Thymus (tissue), 11 donors: ENCODE results near the gene YPEL5. TPM values are rescaled to one million over a fixed set of nuclear protein-coding genes. Genes with fewer than 3 reads are reported as not detected.

Source experiments
- DNase-seq, 9 donors: peaks; one replicate each; pipeline ENCODE4 v3.0.0-alpha.2; 2013; ENCODE audit warnings: low spot score in 9 of 9, low read depth in 6 of 9, missing footprints in 1 of 9
- H3K27ac ChIP-seq, 2 donors: one replicate each; pipeline ENCODE4 v1.5.1; 2013; ENCODE audit warnings: control low read depth in 1 of 2, low read depth in 1 of 2, low read length in 1 of 2, mild to moderate bottlenecking in 1 of 2, moderate library complexity in 1 of 2
- H3K27me3 ChIP-seq, 2 donors: one replicate each; pipeline ENCODE4 v1.5.1; 2013; ENCODE audit warnings: low read length in 1 of 2; ENCODE audit not compliant: control insufficient read depth in 2 of 2, insufficient read depth in 1 of 2
- H3K36me3 ChIP-seq, 2 donors: one replicate each; pipeline ENCODE4 v1.5.1; 2013; ENCODE audit warnings: low read length in 1 of 2, mild to moderate bottlenecking in 1 of 2, moderate library complexity in 1 of 2; ENCODE audit not compliant: control insufficient read depth in 2 of 2, insufficient read depth in 2 of 2
- H3K4me1 ChIP-seq, 2 donors: one replicate each; pipeline ENCODE4 v1.5.1; 2013; ENCODE audit warnings: low read length in 2 of 2; ENCODE audit not compliant: control insufficient read depth in 2 of 2, insufficient read depth in 2 of 2
- H3K4me3 ChIP-seq, 2 donors: one replicate each; pipeline ENCODE4 v1.5.1; 2013; ENCODE audit warnings: low read length in 2 of 2, control low read depth in 1 of 2, mild to moderate bottlenecking in 1 of 2
- H3K9me3 ChIP-seq, 2 donors: one replicate each; pipeline ENCODE4 v1.5.1; 2013; ENCODE audit warnings: low read length in 1 of 2, mild to moderate bottlenecking in 1 of 2; ENCODE audit not compliant: control insufficient read depth in 2 of 2, insufficient read depth in 1 of 2
- WGBS: extraction: QIAGEN DNeasy Blood & Tissue Kit; methylation state at CpG from one replicate; pipeline ENCODE4 v1.1.7; 2013; 5-methylcytosine and 5-hydroxymethylcytosine counted together
- polyA plus RNA-seq: library from polyadenylated mRNA; stranded (reverse); fragments of 200-250 nt; gene quantifications from one replicate; pipeline ENCODE4 v1.2.3, GENCODE V29; 2013
- total RNA-seq: library from RNA; stranded (reverse); fragments of 120-200 nt; gene quantifications from one replicate; pipeline ENCODE4 v1.2.4, GENCODE V29; 2013
- donor health status: healthy.

YPEL5 gene
- total and polyA plus RNA-seq, 2 donors, result 77.3 to 133 TPM

DNA sequence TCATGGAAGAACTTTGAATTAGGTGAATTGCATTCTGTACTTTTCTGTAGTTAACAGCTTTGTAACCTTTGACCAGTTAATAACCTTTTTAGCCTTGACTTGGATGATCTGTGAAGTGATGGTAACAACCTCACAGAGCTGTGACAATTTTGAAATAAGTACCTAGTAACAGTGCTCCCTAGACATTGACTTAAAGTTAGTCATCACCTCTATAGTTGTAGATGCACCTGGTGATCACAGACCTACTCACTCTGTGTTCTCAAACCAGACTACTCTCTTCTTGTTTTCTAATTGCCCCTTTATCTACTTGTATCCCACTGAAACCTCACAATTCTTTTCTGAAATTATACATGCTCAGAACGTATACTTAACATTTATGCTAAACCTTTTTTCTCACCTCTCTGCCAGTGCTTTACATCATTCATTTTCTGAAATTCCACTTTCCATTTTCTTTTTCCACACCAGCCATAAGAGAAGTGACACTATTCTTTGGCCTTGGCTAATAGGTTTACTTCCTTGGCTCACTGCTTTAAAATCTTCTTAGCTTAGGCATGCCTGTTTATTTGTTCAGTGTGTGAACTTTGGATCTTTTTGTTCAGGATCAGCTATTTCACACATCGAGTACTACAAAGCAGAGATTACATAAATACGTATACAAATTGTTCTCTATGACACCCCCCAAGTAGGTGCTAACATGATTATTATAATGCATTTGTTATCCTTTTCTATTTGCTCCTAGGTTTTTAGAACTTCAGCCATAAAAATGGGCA, 9.3 kb downstream of the YPEL5 start:
- H3K27ac ChIP-seq, result no peak overlapping the region

DNA sequence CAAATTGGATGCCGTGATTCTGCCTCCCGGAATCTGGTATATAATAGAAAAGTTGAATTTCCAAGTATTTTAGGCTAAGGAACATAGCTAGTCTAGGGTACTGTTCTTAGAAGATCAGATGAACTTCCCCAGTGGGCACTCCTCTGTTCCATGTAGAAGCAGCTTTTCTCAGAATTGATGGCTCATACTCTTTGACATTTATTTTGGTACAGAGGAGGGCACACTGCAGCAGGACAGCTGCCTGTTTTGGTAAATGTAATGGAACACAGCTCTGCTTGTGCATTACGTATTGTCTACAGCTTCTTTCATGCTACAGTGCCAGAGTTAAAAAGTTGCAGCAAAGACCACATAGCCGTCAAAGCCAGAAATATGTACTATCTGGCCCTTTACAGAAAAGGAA, 10.8 kb downstream of the YPEL5 start:
- DNase-seq, result no peak
- 94% methylated on average over 4 of the region's 4 CpGs for WGBS
- Histone ChIP-seq H3K4me1 (no peaks in the 10 kb centered on the region), H3K9me3 (no peaks in the 10 kb centered on the region), H3K27ac (no peak overlapping the region), H3K27me3 (no peaks in the 10 kb centered on the region), H3K36me3 (peaks cover 30 to 34% of the 10 kb centered on the region in 2 donors), H3K4me3 (no peak overlapping the region)

More for the DNA sequence above, 9.3 kb downstream of the YPEL5 start:
- DNase-seq, result no peak
- H3K9me3 ChIP-seq, result no peaks in the 10 kb centered on the region
- no peaks in the 10 kb centered on the region for H3K27me3 ChIP-seq
- H3K4me3 ChIP-seq, result no peak overlapping the region
- H3K4me1 ChIP-seq, result no peaks in the 10 kb centered on the region
- WGBS, result 98% methylated on average over 3 of the region's 3 CpGs
- H3K36me3 ChIP-seq, result peaks cover 35 to 39% of the 10 kb centered on the region in 2 donors

DNA sequence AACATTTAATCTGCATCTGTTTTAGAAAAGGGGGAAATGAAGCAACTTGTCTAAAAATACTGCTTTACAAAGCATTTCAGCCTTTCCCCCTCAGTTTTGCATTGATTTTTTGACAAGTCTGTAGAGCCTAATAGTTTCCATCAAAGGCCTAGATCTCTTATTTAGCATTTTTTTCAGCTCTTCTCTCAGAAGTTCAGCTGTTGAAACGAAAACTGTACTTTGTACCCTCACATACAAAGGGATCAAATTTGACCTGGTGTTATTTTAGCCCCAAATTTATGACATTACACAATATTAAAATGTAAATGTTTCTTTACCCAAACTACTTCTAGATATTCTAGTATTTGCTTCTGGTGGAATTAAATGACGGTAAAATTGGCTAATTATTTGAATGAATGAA, 13.0 kb downstream of the YPEL5 start:
- WGBS, result 96% methylated on average over 2 of the region's 2 CpGs
- no peaks in the 10 kb centered on the region for H3K4me1 ChIP-seq
- peaks cover 26 to 34% of the 10 kb centered on the region in 2 donors for H3K36me3 ChIP-seq
- H3K4me3 ChIP-seq, result no peak overlapping the region
- H3K27ac ChIP-seq, result no peak overlapping the region
- H3K27me3 ChIP-seq, result no peaks in the 10 kb centered on the region
- H3K9me3 ChIP-seq, result no peaks in the 10 kb centered on the region
- DNase-seq, result no peak

DNA sequence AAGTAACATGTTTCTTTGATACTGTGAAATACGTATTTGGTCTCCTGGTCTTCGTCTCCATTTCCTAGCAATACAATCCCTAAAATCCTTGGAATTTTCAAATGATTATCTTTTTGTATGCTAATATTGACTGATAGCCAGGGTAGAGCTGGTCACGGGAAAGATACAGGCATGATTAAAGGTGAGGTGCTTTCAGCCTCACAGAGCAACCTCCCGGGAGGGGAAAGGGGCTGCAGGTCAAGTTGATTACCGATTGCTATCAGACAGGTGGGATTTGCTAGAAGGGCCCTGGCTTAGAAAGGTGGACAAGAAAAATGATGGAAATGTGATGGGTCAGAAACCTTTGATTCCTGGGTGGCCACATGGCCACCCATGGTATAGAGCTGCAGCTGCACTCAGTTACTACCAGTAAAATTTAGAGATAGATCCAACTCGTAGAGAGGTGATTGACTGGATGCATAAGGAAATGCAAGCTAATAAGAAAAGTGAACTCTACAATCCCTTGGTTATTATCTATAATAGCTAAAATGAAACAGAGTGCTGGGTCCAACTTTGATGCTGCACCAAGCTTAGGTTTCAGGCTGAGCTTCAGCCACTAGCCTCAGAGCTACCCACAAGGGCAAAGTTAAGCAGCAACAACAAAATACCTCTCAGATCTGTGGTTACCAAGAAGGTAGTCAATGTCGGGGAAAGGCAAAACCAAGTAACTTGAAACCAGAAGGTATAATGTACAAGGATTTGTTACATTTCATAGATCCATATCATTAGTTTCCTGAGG, 15.3 kb downstream of the YPEL5 start:
- no peaks in the 10 kb centered on the region for H3K9me3 ChIP-seq
- WGBS, result 95% methylated on average over 7 of the region's 7 CpGs
- DNase-seq, result no peak
- no peaks in the 10 kb centered on the region for H3K4me1 ChIP-seq
- no peak overlapping the region for H3K4me3 ChIP-seq
- H3K27ac ChIP-seq, result no peak overlapping the region
- peaks cover 19 to 27% of the 10 kb centered on the region in 2 donors for H3K36me3 ChIP-seq
- no peaks in the 10 kb centered on the region for H3K27me3 ChIP-seq

DNA sequence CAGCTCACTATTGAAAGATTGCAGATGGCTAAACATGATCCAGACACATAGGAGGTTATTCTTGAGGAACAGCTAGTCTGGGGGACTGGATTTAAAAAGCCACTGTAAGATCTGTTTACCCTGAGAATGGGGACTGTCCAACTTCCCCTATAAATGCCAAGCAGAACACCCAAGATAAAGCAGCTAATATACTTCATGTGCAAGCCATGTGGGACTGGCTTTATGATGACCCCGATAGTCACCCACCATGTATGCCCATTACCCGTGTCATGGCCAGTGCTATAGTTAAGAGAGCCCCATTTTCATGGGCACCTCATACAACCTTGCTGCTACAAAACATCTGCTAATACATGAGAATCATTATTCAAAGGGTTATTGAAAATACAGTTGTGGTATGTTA, 16.0 kb downstream of the YPEL5 start:
- 98% methylated on average over 2 of the region's 2 CpGs for WGBS
- peaks cover 12 to 20% of the 10 kb centered on the region in 2 donors for H3K36me3 ChIP-seq

DNA sequence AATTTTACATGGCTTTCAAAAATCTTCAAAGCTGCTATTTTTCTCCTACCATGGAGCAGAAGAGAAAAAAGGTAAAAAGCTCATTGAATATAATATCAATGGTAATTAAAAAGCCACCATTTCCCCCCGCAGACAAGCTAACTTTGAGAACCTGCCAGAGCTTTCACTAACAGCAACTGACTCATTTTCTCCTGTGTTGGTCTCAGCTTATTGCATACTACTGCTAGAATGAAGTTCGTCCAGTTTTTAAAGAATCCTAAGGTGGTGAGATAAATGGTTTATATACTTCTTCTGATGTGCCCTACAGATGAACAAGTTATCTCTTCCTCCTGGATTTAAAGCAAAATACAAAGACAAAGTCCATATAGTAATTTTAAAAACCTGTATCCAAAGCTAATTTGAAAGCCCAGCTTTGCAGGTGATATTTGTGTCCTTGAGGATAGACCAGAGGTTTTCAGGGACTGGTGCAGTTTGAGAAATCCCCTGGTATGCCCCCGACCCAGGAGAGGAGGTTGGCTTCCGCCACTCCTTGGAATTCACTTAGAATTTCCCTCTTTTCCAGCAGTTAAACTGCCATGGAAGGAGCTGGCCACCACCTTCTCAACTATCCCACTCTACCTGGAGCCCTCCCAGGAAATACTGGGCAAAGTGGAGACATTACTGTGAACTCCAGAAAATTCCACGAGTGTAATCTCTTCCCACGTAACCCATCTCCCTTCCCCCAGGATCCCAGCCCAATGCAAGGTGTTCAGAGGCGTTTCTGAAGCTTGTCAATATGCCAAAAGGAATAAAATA, 17.5 kb downstream of the YPEL5 start:
- Histone ChIP-seq H3K4me1 (no peaks in the 10 kb centered on the region), H3K36me3 (peaks cover 0 to 7% of the 10 kb centered on the region in 2 donors), H3K9me3 (no peaks in the 10 kb centered on the region), H3K27me3 (no peaks in the 10 kb centered on the region), H3K4me3 (no peak overlapping the region), H3K27ac (no peak overlapping the region)
- 67% methylated on average over 7 of the region's 7 CpGs for WGBS
- no peak for DNase-seq

More for the DNA sequence above, 16.0 kb downstream of the YPEL5 start:
- no peak for DNase-seq
- H3K4me3 ChIP-seq, result no peak overlapping the region
- H3K27me3 ChIP-seq, result no peaks in the 10 kb centered on the region
- no peaks in the 10 kb centered on the region for H3K4me1 ChIP-seq
- H3K9me3 ChIP-seq, result no peaks in the 10 kb centered on the region
- H3K27ac ChIP-seq, result no peak overlapping the region

DNA sequence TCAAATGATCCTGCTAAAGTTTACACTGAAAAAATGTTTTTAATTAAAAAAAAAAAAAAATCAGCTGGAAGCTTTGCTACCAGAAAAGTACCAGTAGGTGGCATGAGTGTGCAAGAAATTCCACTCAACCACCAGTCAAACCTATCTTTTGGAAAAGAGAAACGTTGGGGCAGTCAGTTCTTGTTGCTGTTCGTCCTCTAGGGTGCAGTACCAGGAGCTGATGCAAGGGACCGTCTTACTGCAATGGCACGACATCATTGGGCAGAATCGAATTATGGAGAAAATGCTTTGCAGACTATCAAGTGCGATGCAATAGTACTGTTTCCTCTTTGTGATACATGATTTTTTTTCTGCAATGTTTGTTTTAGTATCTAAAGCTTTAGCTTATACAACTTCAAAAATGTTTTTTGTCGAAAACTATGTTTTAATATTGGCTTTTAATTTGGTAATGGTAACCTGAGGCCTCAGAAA, 18.3 kb downstream of the YPEL5 start:
- H3K4me1 ChIP-seq, result no peaks in the 10 kb centered on the region
- H3K9me3 ChIP-seq, result no peaks in the 10 kb centered on the region
- H3K36me3 ChIP-seq, result peaks cover 0 to 2% of the 10 kb centered on the region in 2 donors
- DNase-seq, result peak; percentile 57 to 93 (median 82)
- 20% methylated on average over 7 of the region's 7 CpGs for WGBS
- H3K27me3 ChIP-seq, result no peaks in the 10 kb centered on the region
- no peak overlapping the region for H3K27ac ChIP-seq
- no peak overlapping the region for H3K4me3 ChIP-seq

DNA sequence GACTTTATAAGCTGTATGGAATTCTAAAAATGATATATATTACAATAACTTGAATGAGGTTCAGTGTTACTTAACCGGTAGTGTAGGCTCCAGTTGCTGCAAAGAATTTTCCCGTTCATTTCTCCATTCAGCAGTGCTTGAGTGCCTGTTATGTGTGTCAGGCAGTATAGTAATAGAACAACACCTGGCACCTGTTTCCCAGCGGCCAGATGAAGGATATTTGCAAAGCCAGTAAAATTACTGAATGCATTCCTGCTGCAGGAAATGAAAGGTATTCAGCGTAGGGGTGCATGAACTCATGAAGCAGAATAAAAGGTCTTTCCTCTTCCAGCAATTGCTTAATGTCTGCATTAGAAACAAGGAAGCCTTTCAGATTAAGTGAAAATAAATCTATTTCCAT, 18.8 kb downstream of the YPEL5 start:
- H3K9me3 ChIP-seq, result no peaks in the 10 kb centered on the region
- no peaks in the 10 kb centered on the region for H3K27me3 ChIP-seq
- no peak for DNase-seq
- no peak overlapping the region for H3K27ac ChIP-seq
- no peak overlapping the region for H3K4me3 ChIP-seq
- 95% methylated on average over 4 of the region's 4 CpGs for WGBS
- H3K4me1 ChIP-seq, result no peaks in the 10 kb centered on the region
- peaks cover 0 to 2% of the 10 kb centered on the region in 2 donors for H3K36me3 ChIP-seq
